Measurements from ENCODE around the gene TSFM.

The TSFM gene

DNA sequence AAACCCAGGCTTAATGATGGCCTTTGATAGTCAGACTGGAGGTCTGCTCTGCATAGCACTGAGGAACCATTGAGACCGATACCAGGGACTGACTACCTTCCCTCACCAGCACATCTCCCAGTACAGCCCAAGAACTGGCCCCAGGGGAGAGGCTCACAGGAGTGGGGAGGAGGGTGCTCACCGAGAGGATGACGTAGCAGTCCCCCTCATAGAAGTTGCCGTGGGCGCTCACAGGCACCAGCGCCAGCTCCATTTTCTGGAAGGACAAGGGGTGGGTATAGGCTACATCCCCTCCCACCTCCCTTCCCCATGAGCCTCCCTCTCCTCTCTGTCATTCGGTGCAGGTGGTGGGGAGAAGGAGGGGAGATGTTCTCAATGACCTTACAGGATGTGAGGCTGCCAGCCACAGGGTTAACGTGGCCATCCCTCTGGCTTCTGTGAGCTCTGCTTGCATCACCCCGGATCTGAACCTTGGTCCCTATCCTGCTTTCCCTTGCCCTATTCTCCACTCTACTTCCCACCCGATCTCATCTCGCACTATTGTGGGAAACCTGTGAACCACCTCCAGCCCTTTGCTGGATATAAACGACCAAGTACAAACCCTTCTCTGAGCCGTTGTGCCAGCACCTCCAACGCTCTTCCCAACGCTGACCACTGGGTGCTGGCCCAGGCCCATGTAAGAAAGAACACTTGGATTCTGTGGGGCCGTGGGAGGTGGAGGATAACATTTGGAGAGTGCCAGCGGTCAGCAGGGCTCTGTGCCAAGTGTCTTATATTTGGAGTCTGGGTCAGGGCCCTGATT, 31.6 kb downstream of the TSFM start:
- ChIA-PET POLR2A (no interaction called here), CTCF (interaction anchor here (0.8 to 0.9 kb wide), 2 partner anchors 11 to 90 kb away, joined by 3 read pairs; no protein-coding TSS in a partner anchor)
- H3K4me3 ChIP-seq (ENCODE audit: low read depth, low read length) = no peak overlapping the region

More for the DNA sequence above, 31.6 kb downstream of the TSFM start:
- Histone ChIP-seq H3K4me1 (ENCODE audit: control insufficient read depth, insufficient read depth, low read length) (no peaks in the 10 kb centered on the region), H3K36me3 (ENCODE audit: control insufficient read depth in 2 of 2, insufficient read depth in 1 of 2, low read length in 2 of 2) (peaks cover 0 to 23% of the 10 kb centered on the region in 2 experiments; a peak in 2 of 3 replicates), H3K27ac (ENCODE audit: extremely low read depth, low read depth, low read length) (no peak overlapping the region), H3K9me3 (ENCODE audit: control insufficient read depth, insufficient read depth, low read depth, low read length) (no peaks in the 10 kb centered on the region)
- TF ChIP-seq SALL2 (tag by site-specific recombination; IDR thresholded peaks at IDR 0.05; ENCODE audit: borderline replicate concordance) (no peak), ZXDB (tag by site-specific recombination; IDR thresholded peaks at IDR 0.05) (no peak), MZF1 (tag by site-specific recombination; IDR thresholded peaks at IDR 0.05; ENCODE audit: borderline replicate concordance) (no peak), SP3 (tag by site-specific recombination; IDR thresholded peaks at IDR 0.05) (no peak), ZNF664 (tag by site-specific recombination; IDR thresholded peaks at IDR 0.05) (no peak), ZNF561 (tag by site-specific recombination; IDR thresholded peaks at IDR 0.05; ENCODE audit: borderline replicate concordance) (no peak), ZNF692 (tag by site-specific recombination; IDR thresholded peaks at IDR 0.05) (no peak), BCL11B (tag by site-specific recombination; IDR thresholded peaks at IDR 0.05; ENCODE audit: low read depth) (no peak), OVOL3 (tag by site-specific recombination; IDR thresholded peaks at IDR 0.05) (no peak), ZNF398 (tag by site-specific recombination; IDR thresholded peaks at IDR 0.05) (no peak), ZNF16 (tag by site-specific recombination; IDR thresholded peaks at IDR 0.05; ENCODE audit: low read depth) (no peak), ZSCAN23 (tag by site-specific recombination; IDR thresholded peaks at IDR 0.05) (no peak), FEZF1 (tag by site-specific recombination; IDR thresholded peaks at IDR 0.05) (no peak), ZNF518A (tag by site-specific recombination; conservative IDR thresholded peaks at IDR 0.05; ENCODE audit: low read depth) (no peak), ZNF843 (tag by site-specific recombination; IDR thresholded peaks at IDR 0.05) (no peak), HIC1 (tag by site-specific recombination; IDR thresholded peaks at IDR 0.05) (no peak), WT1 (tag by site-specific recombination; IDR thresholded peaks at IDR 0.05) (no peak), ZNF560 (tag by site-specific recombination; IDR thresholded peaks at IDR 0.05; ENCODE audit: borderline replicate concordance) (no peak), ZBTB1 (tag by site-specific recombination; IDR thresholded peaks at IDR 0.05) (no peak)
- TF ChIP-seq, protein P1, sequence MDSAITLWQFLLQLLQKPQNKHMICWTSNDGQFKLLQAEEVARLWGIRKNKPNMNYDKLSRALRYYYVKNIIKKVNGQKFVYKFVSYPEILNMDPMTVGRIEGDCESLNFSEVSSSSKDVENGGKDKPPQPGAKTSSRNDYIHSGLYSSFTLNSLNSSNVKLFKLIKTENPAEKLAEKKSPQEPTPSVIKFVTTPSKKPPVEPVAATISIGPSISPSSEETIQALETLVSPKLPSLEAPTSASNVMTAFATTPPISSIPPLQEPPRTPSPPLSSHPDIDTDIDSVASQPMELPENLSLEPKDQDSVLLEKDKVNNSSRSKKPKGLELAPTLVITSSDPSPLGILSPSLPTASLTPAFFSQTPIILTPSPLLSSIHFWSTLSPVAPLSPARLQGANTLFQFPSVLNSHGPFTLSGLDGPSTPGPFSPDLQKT (IDR thresholded peaks at IDR 0.05; ENCODE audit: borderline replicate concordance, low read depth, low read length) = no peak

Data from HEK293 (cell line).